Left renal cortex interstitium (tissue), 4 donors: ENCODE data around the gene USP13. TPM values are rescaled to one million over a fixed set of nuclear protein-coding genes. Genes with fewer than 3 reads are reported as not detected.
A peak's percentile ranks its signal among the peaks of the same experiment; 100 is the strongest.

Source experiments
- DNase-seq, 4 donors: peaks; one replicate each; pipeline ENCODE4 v3.0.0-alpha.2; 2013; ENCODE audit warnings: low read depth in 4 of 4, low spot score in 2 of 4, missing footprints in 1 of 4
- polyA plus RNA-seq, 4 donors: library from polyadenylated mRNA; unstranded; fragments of 120-200 nt; gene quantifications; one replicate each; pipeline ENCODE4 v1.2.1, GENCODE V29; 2013; ENCODE audit not compliant: insufficient read length in 4 of 4

Gene USP13
- polyA plus RNA-seq, 4 donors, result 13.0 to 15.6 (median 14.5) TPM

DNA sequence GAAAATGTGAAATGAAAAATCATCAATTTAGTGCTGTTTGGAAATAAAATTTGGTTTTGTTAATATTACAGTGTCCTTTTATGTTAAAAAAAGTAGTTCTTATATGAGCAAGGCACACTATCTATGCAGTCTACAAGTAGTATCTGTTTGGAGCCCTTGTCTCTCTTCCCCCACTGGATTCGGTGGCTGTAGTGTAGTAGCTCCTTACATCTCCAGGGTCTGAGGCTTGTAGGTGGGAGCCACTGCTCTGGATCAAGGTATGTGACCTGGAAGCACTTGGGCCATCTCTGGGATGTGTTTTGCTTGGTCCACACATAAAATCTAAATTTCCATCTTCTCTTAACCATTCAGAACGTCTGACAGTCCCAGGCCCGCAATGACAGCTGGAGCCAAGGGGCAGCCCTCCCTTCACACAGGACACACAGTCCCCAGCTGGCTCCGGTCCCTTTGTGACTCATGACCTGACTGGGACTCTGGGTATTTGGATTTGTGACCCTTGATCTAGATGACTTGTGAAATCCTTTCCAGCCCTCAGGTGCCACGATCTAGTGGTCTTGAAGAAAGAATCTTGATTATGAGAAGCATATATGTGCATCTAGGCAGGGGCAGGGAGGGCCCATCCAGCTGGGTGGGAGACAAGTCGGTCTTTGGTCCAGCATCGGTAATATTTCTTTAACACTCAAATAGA lies 80.0 kb downstream of the USP13 start:
- no peak for DNase-seq

DNA sequence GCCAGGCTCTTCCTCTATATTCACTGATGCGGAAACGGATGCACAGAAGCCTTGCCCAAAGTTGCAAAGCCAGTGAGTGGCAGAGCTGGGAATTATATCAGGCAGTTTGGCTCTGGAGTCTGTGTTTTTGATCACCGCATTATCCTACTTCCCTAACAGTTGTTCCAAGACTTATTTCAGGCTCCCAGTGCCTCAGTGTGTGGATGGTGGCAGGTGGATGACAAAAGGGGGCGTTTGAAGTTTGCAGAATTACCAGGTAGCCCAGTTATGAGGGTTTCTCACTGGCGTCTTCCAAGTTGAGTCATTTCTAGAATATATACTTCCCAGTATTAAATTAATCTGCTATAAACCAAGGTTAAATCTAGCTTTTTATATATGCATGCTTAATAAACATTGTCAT lies 81.0 kb downstream of the USP13 start:
- DNase-seq, result no peak

DNA sequence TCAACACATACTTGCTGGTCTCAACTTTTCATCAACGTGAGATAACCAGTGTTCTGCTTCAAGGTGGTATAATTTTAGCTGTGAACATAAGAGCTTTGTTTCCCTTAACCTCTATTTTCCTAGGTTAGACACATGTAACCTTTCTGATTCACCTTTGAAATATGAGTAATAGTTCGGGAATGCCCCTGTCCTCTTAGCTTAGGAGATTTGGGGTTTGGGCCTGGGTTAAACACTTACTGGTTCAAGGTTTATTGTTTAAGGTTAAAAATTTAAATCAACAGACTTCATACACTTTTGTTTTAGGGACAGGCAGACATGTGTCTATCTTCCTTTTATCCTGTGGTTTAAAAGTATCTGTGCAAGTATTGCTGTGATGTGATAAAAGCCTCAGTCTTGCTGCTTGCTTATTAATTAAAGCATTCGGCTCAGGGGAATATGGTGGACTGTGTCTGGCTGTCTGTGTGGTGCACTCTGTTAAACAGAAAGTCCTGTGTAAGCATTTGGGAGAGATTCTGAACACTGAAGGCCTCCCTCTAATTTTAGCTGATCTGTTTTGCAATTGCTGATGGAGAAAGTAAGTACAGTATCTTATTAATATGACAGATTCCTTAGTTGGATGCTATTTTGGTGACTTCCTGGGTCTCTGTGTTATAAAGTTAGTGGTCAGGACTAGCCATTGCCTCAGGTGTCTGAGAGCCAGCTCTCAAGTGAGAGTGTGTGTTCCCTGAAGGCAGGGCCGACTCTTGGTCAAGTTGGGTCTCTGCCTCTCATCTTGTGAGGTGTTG lies 81.8 kb downstream of the USP13 start:
- no peak for DNase-seq

DNA sequence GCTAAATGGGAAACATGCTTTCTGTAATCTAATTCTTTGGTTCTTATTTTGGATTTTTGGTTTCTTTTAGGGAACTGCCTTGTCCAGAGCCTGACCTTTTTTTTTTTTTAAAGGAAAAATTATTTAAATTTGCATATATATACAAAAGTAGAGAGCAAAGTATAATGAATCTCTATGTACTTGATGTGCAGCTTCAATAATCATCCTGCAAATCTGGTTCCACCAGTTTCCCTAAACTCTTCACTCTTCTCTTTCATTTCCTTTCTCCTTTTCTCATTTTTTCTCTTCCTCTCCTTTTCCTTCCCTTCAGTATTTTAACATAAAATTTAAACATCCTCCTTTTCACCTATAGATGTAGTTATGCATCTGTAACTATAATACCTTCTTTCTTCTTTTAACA lies 82.5 kb downstream of the USP13 start:
- no peak for DNase-seq

DNA sequence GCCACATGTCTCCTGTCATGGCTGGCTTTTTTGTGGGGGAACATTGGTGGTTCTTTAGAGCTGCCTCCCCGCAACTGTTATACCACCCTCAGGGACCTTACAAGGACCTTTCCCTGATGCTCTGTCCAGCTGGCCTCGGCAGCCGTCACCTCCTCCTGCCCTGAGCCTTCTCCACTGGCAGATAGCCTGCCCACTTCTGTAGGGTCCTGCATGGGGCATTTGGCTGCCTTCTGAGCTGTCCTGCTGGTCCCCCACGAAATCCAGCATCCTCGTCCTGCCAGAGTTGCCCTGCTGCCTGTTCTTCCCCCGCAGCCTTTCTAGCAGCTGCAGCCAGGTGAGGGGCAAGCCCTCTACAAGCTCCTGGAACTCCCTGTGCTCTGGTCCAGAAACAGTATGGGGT lies 86.2 kb downstream of the USP13 start:
- DNase-seq, result no peak

DNA sequence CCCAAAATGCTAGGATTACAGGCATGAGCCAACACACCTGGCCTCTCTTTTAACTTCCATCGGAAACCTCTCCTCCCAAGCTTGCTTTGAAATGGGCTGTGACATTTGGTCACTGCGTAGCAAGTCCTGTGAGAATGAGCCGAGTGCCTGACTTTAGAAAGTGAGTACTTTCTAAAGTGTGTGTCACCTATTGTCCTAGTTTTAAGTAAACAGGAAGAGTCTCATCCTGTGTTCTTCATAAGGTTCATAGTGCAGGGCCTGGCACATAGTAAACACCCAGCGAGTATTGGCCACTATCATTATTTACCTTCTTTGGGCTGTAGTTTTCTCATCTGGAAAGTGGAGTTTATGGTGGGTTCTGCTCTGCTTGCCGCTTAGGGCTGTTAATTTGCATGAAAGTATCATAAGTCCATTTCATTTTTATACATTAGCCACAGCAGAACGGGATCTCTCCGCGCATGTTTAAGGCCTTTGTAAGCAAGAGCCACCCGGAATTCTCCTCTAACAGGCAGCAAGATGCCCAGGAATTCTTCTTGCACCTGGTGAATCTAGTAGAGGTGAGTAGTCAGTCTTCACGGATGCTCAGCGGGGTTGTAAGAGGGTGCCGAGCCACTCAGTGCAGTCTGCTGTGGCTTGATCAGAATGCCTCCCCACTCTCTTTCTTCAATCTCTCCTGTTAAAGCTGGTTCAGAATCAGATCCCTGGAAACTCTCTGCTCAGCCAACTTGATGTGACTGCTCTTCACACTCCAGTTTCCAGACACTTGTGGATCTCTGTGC lies 87.2 kb downstream of the USP13 start:
- no peak for DNase-seq

DNA sequence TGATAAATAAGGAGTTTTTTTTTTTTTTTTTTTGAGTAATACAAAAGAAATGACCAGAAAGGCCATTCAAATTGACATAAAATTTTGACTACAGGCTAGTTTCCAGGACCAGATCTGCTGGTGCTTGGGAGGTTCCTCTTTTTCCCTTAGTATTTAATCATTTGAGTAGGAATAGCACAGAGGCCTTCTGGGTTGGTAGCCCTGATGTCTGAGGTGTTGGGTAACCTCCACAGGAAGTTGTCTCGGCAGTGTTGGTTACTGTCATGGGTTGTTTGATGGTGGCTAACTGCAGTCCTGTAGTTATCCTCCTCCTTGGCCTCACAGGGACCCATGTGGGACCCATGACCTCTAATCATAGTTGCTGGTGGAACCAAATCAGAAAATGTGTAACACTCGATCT lies 91.1 kb downstream of the USP13 start:
- DNase-seq, result no peak

DNA sequence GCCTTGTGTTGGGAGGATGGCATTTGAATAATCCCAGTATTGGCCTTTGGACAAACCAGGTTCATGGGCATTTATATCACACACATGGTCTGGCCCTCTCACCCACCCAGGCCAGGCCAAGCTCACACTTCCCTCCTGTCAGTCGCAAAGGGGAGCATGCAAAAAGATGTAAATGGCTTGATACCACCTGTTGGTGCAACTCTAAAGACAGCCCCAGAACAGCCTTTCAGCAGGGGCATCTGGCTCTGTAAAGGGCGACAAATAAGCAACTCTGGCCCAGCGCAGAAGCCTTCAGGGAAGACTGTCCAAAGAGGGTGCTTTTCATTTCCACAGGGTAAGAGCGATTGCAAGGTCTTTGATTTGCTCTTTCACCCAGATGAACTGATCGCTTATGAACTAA lies 91.8 kb downstream of the USP13 start:
- DNase-seq, result no peak

DNA sequence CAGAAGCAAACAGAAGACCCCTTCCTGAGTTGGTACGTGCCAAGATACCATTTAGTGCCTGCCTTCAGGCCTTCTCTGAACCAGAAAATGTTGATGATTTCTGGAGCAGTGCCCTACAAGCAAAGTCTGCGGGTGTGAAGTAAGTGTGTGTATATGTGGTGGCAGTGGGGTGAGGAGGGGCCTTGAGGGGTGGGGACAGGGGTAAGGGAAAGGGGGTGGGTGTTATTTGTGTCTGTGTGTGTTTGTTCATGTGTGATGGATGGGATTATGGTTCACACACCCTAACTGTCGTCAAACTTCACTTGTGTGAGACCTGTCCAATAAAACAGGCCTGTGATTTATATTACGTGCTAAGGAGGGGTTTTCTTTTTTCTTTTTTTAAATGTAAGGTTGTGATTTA lies 92.2 kb downstream of the USP13 start:
- DNase-seq, result no peak

DNA sequence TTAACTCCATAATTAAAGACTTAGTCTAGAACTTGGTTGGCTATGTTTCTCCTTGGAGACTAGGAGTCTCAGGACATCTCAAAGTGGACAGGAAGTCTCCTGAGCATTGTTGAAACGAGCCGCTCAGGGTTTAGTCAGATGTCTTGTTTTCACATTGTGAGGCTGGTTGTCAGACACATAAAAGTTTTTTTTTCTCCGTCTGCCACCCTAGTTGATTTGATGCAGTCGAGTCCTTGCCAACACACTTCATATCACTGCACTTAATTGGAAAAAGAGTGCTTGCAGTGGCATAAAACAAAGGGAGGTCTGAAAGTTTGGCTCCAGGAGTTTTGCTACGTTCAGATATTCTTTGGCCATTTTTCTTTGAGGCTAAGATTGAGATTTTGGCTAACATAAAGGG lies 92.9 kb downstream of the USP13 start:
- no peak for DNase-seq

DNA sequence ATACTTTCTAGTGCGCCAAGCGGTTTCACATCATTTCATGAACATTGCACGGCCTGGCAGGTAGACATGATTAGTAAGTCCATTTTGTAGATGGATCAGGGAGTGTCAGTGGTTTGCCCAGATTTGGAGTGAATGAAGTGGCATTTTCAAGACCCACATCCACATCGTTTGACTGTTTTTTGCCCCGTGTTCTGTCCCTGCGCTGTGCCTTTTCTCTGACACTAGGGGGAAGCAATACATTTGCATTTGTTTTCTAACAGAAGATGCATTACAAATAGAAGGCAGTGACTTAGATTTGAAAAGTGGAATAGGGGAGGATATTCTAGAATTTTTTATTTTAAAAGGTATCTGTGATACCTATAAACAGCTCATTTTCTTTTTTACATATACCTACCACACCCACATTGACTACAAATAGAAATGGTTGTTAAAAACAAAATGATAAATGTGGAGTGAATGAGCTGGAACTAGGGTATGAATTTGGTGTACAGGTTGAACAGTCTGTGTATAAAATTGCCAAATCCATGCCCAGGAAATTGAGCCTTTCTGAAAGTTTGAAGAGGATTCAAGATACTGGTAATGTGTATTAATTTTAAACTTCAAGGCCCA lies 98.0 kb downstream of the USP13 start:
- DNase-seq, result no peak

DNA sequence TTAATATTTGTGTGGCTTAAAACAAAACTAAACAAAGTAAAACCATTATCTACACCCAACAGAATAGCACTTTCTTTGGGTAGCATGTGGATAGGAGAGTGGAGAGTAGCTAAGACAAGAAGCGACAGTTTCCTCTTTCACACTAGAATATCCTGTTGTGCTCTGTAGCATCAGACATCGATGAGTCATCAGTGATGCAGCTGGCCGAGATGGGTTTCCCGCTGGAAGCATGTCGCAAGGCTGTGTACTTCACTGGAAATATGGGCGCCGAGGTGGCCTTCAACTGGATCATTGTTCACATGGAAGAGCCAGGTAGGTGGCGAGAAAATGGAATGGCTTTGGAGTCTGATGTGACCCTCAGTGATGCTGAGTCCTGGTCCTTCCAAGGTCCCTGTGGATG lies 108.1 kb downstream of the USP13 start:
- no peak for DNase-seq

DNA sequence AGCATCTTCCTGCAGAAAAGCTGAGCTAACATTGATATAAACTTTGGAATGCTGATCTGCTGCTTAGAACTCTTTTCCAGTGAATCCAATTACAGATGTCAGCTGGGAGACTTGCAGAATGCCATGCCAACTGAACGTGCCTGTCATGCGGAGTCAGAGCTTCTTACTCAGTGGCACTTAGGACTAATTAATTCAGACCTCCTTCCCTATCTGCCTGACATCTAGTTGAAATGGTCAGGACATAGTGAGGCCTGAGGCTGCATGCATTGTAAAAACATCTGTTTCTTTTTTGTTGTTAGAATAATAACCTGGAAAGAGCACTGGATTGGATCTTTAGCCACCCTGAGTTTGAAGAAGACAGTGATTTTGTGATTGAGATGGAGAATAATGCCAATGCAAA lies 112.6 kb downstream of the USP13 start:
- no peak for DNase-seq

DNA sequence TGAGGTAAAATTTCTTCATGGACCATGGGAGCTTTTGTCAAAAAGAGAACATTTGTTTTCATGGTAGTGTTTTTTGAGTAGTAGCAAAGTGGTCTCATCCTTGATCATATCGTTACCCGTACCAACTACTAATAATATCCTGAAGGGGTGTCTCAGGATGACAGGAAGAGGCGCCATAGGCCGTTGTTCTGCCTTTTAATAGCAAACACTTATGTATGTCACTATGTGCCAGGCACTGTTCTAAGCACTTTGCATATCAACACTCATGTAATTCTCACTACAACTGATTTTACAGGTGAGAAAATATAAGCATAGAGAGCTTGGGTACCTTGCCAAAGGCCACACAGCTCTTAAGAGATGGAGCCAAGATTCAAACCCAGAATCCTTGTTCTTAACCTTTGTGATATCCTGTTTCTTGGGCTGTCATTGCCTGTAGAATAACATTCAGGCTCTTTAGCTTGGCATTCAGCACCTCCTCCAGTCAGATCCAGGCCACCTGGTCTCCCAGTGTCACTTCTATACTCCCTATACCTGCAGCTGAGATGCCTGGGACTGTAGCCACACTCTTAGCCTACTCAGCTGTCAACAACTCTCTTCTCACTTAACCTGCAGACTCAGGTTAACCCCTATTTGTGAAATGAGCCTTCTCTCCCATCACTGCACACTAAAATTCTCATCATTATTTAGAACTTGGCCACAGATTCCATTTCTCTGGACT lies 113.7 kb downstream of the USP13 start:
- DNase-seq, result no peak

DNA sequence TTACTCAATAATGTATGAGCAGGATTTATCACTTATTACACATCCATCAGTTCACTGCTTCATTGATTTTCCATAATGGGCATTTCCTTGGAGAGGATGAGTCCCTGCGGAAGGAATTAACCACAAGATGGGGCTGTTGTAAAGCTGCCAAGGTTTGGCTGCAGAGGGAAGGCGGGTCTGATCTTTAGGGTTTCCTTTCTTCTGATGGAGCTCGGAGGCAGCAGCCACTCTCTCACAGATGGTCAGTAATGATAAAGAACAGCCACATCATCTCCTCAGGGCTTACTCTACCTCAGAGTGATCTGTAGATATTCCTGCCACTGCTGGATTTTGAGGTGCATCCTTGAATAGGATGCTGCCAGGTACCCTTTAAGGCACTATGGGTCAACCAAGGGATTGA lies 115.2 kb downstream of the USP13 start:
- no peak for DNase-seq

DNA sequence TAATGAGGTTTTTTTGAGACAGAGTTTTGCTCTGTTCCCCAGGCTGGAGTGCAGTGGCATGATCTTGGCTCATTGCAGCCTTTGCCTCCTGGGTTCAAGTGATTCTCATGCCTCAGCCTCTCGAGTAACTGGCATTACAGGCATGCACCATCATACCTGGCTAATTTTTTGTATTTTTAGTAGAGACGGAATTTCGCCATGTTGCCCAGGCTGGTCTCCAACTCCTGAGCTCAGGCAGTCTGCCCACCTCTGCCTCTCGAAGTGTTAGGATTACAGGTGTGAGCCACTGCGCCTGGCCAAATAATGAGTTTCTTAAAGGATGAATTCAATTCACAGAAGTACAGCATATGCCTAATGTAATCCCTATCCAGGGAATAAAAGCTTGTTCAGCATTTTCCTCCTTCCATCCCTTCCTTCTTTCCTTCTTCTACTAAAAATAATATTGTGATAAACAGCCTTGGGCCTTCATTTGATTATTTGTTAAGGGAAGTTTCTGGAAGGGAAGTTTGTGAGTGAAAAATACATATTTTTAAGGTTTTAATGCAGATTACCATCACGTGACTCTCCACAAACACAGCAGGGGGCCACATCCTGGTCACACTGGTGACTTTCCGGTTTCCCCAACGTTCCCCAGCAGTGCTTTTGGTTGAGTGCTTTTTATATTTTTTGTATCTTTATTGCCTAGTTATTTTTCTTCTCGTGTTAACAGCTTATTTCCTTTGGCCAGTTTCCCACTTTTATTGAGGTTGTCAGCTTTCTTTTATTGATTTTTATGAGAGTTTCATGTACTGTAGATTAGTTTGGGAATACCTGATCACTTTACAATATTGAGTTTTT lies 116.8 kb downstream of the USP13 start:
- peak in 1 of 4 donors; percentile 2 for DNase-seq

DNA sequence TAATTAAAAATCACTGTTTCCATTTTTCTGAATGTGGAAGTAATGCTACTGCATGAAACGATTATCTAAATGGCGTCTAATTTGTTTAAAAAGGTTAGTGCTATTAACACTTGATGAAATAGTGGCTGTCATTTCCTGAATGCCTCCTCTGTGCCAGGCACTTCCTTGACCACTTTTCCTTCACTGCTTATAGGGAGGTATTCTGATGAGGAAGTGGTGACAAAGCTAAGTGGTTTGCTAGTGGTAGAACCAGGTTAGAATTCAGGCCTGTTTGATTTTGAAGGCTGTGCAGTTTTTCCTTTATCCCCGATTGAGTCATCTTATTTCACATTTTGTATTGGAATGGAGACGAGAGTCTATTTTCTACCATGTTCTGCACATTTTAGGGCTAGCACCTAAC lies 119.0 kb downstream of the USP13 start:
- DNase-seq, result no peak

DNA sequence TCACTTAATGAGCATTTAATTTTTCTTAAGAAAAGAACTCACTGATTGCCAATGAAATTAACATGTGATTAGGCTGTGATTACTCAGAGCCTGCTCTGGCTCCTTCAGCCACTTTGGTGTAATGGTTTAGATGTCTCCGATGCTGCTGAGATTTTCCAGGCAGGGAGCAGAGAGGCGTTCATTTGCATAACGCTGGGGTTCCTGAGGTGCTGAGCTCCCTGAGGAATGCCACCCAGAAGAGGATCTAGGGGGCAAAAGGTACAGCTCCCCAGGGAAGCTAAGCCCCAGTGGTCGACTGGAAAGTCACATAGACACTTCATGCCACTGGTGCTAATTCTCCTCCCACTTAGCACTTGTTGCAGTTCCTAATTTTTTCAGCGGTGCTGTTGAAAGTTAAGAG lies 119.5 kb downstream of the USP13 start:
- DNase-seq, result no peak

DNA sequence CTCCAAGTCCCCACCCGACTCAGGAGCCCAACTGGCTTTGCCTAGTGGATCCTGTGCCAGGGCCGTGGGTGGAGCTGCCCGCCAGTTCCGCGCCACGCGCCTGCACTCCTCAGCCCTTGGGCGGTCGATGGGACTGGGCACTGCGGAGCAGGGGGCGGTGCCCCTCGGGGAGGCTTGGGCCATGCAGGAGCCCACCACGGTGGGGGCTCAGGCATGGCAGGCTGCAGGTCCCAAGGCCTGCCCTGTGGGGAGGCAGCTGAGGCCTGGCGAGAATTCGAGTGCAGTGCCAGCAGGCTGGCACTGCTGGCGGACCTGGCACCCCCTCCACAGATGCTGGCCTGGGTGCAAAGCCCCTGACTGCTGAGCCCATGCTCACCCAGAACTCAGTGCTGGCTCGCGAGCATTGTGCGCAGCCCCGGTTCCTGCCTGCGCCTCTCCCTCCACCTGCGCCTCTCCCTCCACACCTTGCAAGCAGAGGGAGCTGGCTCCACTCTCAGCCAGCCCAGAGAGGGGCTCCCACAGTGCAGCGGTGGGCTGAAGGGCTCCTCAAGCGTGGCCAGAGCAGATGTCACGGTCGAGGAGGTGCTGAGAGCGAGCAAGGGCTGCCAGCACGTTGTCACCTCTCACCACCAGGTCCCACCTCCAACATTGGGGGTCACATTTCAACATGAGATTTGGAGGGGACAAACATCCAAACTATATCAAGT lies 122.7 kb downstream of the USP13 start:
- DNase-seq, result no peak
